ENCODE measurements around the gene KCNK6.

Gene KCNK6

GRCh38 chr19:38376576-38376975 lies 56.9 kb downstream of the KCNK6 start:
- in situ Hi-C loops (cut with HindIII; ENCODE audit: low pct_ligation_motif_present, low sequenced_read_pairs) = no loop called here
- no peak for TF ChIP-seq CTCF (IDR thresholded peaks at IDR 0.05; ENCODE audit: low read depth, low read length, missing control alignments)
- DNase-seq = no peak
- Histone ChIP-seq H3K27me3 (replicated peaks) (no peaks in the 10 kb centered on the region), H3K4me3 (ENCODE audit: low read depth, low read length) (no peak overlapping the region), H3K36me3 (replicated peaks) (peaks cover 47% of the 10 kb centered on the region), H3K27ac (no peak overlapping the region)

GRCh38 chr19:38377052-38377451 lies 57.4 kb downstream of the KCNK6 start:
- Histone ChIP-seq H3K36me3 (replicated peaks) (peaks cover 52% of the 10 kb centered on the region), H3K27ac (no peak overlapping the region), H3K27me3 (replicated peaks) (no peaks in the 10 kb centered on the region), H3K4me3 (ENCODE audit: low read depth, low read length) (no peak overlapping the region)
- no peak for DNase-seq
- in situ Hi-C loops (cut with HindIII; ENCODE audit: low pct_ligation_motif_present, low sequenced_read_pairs) = no loop called here
- no peak for TF ChIP-seq CTCF (IDR thresholded peaks at IDR 0.05; ENCODE audit: low read depth, low read length, missing control alignments)

GRCh38 chr19:38378866-38379265 lies 59.2 kb downstream of the KCNK6 start:
- no peak for DNase-seq
- Histone ChIP-seq H3K4me3 (ENCODE audit: low read depth, low read length) (no peak overlapping the region), H3K36me3 (replicated peaks) (peaks cover 67% of the 10 kb centered on the region), H3K27ac (no peak overlapping the region), H3K27me3 (replicated peaks) (no peaks in the 10 kb centered on the region)
- in situ Hi-C loops (cut with HindIII; ENCODE audit: low pct_ligation_motif_present, low sequenced_read_pairs) = no loop called here
- TF ChIP-seq CTCF (IDR thresholded peaks at IDR 0.05; ENCODE audit: low read depth, low read length, missing control alignments) = no peak

- H3K4me3 ChIP-seq (ENCODE audit: low read depth, low read length) = no peak overlapping the region
- peaks cover 78% of the 10 kb centered on the region for H3K36me3 ChIP-seq (replicated peaks)
- no peak overlapping the region for H3K27ac ChIP-seq
- TF ChIP-seq CTCF (IDR thresholded peaks at IDR 0.05; ENCODE audit: low read depth, low read length, missing control alignments) = no peak
- in situ Hi-C loops (cut with HindIII; ENCODE audit: low pct_ligation_motif_present, low sequenced_read_pairs) = no loop called here
- H3K27me3 ChIP-seq (replicated peaks) = no peaks in the 10 kb centered on the region
- DNase-seq = no peak
These were observed 61.5 kb downstream of the KCNK6 start for GRCh38 chr19:38381138-38381537.
